Tibial artery (tissue), 4 donors: ENCODE measurements around the gene LLCFC1.

Experiments used
- DNase-seq, 2 donors: peaks; one replicate each; pipeline ENCODE4 v3.0.0-alpha.2; 2019
- H3K27ac ChIP-seq, 2 donors: fragments of 200-600 bp; sonication (generic) in 1 of 2; 1 replicate in 1 of 2; 2 replicates in 1 of 2; pipeline ENCODE4 v1.5.1; 2018 to 2019; ENCODE audit warnings: mild to moderate bottlenecking in 1 of 2
- H3K27me3 ChIP-seq, 2 donors: fragments of 200-600 bp; sonication (generic) in 1 of 2; one replicate each; pipeline versions ENCODE4 v1.5.1 to v1.6.0; 2016 to 2019
- H3K36me3 ChIP-seq, 3 donors: fragments of 200-600 bp; sonication (generic) in 2 of 3; one replicate each; pipeline ENCODE4 v1.5.1; 2016 to 2019; ENCODE audit warnings: mild to moderate bottlenecking in 2 of 3
- H3K4me1 ChIP-seq, 4 donors: fragments of 200-600 bp; sonication (generic) in 2 of 4; 1 replicate in 3 of 4; 2 replicates in 1 of 4; pipeline ENCODE4 v1.5.1; 2016 to 2019
- H3K4me3 ChIP-seq, 2 donors: fragments of 200-600 bp; sonication (generic) in 1 of 2; 1 replicate in 1 of 2; 2 replicates in 1 of 2; pipeline ENCODE4 v1.5.1; 2018 to 2019; ENCODE audit warnings: mild to moderate bottlenecking in 2 of 2
- H3K9me3 ChIP-seq, 3 donors: fragments of 200-600 bp; sonication (generic) in 1 of 3; one replicate each; pipeline ENCODE4 v1.5.1; 2016 to 2019
- CTCF ChIP-seq, 2 experiments: fragments of 200-600 bp in 1 of 2; fragments of 450-650 bp in 1 of 2; IDR thresholded peaks; one replicate each; pipeline ENCODE4 v1.5.1; 2017 to 2019; ENCODE audit warnings: antibody characterized with exemption in 2 of 2, mild to moderate bottlenecking in 1 of 2, moderate library complexity in 1 of 2
- intact Hi-C: fragments of 100-400 bp; cut with DNase I; formaldehyde crosslinking; loops from one replicate; pipeline ENCODE4 v1.15.0; 2023; ENCODE audit warnings: low total_unique reads

The LLCFC1 gene

GRCh38 chr7:142894112-142894984, 44.9 kb upstream of the LLCFC1 start:
- intact Hi-C loops, result no loop called here
- no peaks in the 10 kb centered on the region for H3K9me3 ChIP-seq
- DNase-seq, result no peak
- H3K4me1 ChIP-seq, result no peaks in the 10 kb centered on the region
- H3K36me3 ChIP-seq, result no peaks in the 10 kb centered on the region
- H3K27me3 ChIP-seq, result peaks cover 0 to 11% of the 10 kb centered on the region in 2 donors
- TF ChIP-seq CTCF (IDR thresholded peaks at IDR 0.05), result no peak
- H3K4me3 ChIP-seq, result no peak overlapping the region
- no peak overlapping the region for H3K27ac ChIP-seq

GRCh38 chr7:142894985-142895593, 44.2 kb upstream of the LLCFC1 start:
- intact Hi-C loops, result no loop called here
- DNase-seq, result no peak
- Histone ChIP-seq H3K9me3 (no peaks in the 10 kb centered on the region), H3K4me3 (no peak overlapping the region), H3K36me3 (no peaks in the 10 kb centered on the region), H3K27me3 (peaks cover 0 to 11% of the 10 kb centered on the region in 2 donors), H3K4me1 (no peaks in the 10 kb centered on the region), H3K27ac (no peak overlapping the region)
- no peak for TF ChIP-seq CTCF (IDR thresholded peaks at IDR 0.05)

GRCh38 chr7:142896151-142896550, 43.1 kb upstream of the LLCFC1 start:
- Histone ChIP-seq H3K27ac (no peak overlapping the region), H3K36me3 (no peaks in the 10 kb centered on the region), H3K4me3 (no peak overlapping the region), H3K4me1 (no peaks in the 10 kb centered on the region), H3K9me3 (no peaks in the 10 kb centered on the region), H3K27me3 (peaks cover 0 to 11% of the 10 kb centered on the region in 2 donors)
- TF ChIP-seq CTCF (IDR thresholded peaks at IDR 0.05), result no peak
- no peak for DNase-seq
- intact Hi-C loops, result no loop called here

- intact Hi-C loops, result no loop called here
- no peaks in the 10 kb centered on the region for H3K36me3 ChIP-seq
Measured at GRCh38 chr7:142896741-142897379, 42.4 kb upstream of the LLCFC1 start.

GRCh38 chr7:142897691-142898090, 41.6 kb upstream of the LLCFC1 start:
- intact Hi-C loops, result no loop called here
- H3K36me3 ChIP-seq, result no peaks in the 10 kb centered on the region
- H3K9me3 ChIP-seq, result no peaks in the 10 kb centered on the region
- H3K4me1 ChIP-seq, result no peaks in the 10 kb centered on the region
- H3K27me3 ChIP-seq, result peaks cover 0 to 3% of the 10 kb centered on the region in 2 donors
- no peak overlapping the region for H3K4me3 ChIP-seq
- DNase-seq, result no peak
- H3K27ac ChIP-seq, result no peak overlapping the region
- no peak for TF ChIP-seq CTCF (IDR thresholded peaks at IDR 0.05)

More at GRCh38 chr7:142896741-142897379, 42.4 kb upstream of the LLCFC1 start:
- H3K27ac ChIP-seq, result no peak overlapping the region
- no peaks in the 10 kb centered on the region for H3K4me1 ChIP-seq
- H3K4me3 ChIP-seq, result no peak overlapping the region
- DNase-seq, result no peak
- TF ChIP-seq CTCF (IDR thresholded peaks at IDR 0.05), result no peak
- peaks cover 0 to 7% of the 10 kb centered on the region in 2 donors for H3K27me3 ChIP-seq
- H3K9me3 ChIP-seq, result no peaks in the 10 kb centered on the region
